ENCODE data around the gene SLX9. TPM values are rescaled to one million over a fixed set of nuclear protein-coding genes. Genes with fewer than 3 reads are reported as not detected.

SLX9 gene
- total RNA-seq, 1 donor from 2014 or later = 83.4 TPM

DNA sequence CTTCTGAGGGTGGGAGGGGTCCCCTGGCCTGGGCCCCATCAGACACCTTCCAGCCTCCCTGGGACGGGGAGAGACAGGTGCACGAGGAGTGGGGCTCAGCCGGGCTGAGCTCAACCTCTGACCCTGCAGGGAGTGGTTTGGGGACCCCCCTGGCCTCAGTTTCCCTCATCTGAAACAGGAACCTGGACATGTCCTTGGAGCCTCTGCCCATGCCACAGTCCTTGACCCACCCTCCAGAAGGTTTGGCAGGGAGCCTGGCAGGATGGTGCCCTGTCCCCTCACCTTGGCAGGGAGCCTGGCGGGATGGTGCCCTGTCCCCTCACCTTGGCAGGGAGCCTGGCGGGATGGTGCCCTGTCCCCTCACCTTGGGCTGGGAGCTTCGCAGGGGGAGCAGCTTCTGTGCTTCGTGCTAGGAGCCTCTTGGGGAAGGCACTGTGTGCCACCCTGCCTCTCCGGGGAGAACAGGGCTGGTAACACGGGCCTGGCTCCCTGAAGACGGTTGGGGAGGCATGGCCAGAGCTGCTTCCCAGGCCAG lies 58.3 kb downstream of the SLX9 start:
- Mint-ChIP-seq H3K9me3 (no peaks in the 10 kb centered on the region), H3K27ac (no peak overlapping the region), H3K36me3 (ENCODE audit: low read depth) (no peaks in the 10 kb centered on the region), H3K4me1 (ENCODE audit: low read depth) (no peaks in the 10 kb centered on the region), H3K4me3 (no peak overlapping the region), H3K27me3 (ENCODE audit: insufficient read depth) (no peaks in the 10 kb centered on the region)
- intact Hi-C loops (cut with micrococcal nuclease) = no loop called here
- DNase-seq (ENCODE audit: low spot score) = no peak

DNA sequence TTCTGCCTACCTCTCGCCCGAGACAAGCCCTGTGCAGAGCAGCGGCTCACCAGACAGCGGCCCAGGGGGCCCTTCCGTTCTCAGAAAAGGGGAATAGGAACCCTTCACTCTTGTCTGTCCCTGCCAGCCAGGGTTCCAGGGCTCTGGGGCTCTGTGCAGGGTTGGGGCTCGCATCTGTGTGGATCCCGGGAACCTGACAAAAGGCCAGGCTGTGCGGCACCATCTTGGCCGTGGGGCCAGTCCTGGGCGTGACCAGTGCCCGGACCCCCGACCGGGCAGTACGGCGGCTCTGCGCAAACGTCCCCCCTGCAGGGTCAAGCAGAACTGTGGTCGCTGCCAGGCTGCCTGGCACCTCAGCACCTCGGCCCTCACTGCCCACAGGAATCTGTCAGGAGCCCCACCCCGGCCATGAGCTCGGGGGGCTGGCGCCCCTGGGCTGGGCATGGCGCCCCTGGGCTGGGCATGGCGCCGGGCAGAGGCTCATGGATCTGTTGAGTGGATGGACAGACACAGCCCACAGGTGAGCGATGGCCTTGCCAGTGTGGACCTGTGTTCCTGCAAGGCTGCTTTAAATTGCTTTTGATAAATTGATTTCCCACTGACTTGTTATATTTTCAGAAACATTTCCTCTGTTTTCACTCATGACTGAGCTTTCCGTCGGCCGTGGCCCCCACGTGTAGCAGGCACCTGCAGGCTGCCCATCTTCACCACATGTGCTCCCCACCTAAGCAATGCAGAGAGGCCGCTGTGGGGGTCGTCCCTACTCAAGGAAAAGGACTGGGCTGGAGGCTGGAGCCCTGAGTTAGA lies 59.0 kb downstream of the SLX9 start:
- no peak for DNase-seq (ENCODE audit: low spot score)
- Mint-ChIP-seq H3K4me3 (no peak overlapping the region), H3K36me3 (ENCODE audit: low read depth) (no peaks in the 10 kb centered on the region), H3K27me3 (ENCODE audit: insufficient read depth) (no peaks in the 10 kb centered on the region), H3K4me1 (ENCODE audit: low read depth) (no peaks in the 10 kb centered on the region), H3K9me3 (no peaks in the 10 kb centered on the region), H3K27ac (no peak overlapping the region)
- intact Hi-C loops (cut with micrococcal nuclease) = no loop called here

DNA sequence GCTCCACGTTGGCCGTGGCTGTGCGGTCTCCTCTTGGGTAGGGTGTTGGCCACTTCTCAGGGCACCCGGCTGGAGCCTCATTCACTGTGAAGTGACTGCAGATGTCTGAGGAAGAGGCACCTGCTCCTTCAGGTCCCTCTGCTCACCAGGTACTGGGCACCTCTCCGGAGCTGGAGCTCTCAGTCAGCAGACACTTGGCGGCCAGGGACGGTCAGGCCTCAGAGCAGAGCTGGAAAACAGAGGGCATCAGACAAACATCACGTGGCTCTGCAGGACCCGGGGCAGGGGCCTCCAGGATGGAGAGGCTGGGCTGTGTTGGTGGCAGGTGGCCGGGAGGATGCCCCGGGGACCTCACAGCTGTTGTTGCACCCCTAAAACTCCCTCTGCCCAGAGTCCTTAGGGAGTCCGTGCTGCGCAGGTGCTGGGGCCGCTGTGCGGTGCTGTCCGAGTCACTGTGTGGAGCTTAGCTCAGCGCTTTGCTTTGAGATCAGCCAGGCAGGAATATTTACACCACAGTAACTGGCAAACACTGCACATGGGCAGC lies 59.7 kb downstream of the SLX9 start:
- Mint-ChIP-seq H3K36me3 (ENCODE audit: low read depth) (no peaks in the 10 kb centered on the region), H3K4me3 (no peak overlapping the region), H3K27me3 (ENCODE audit: insufficient read depth) (no peaks in the 10 kb centered on the region), H3K4me1 (ENCODE audit: low read depth) (no peaks in the 10 kb centered on the region), H3K9me3 (no peaks in the 10 kb centered on the region), H3K27ac (no peak overlapping the region)
- no peak for DNase-seq (ENCODE audit: low spot score)
- intact Hi-C loops (cut with micrococcal nuclease) = no loop called here

DNA sequence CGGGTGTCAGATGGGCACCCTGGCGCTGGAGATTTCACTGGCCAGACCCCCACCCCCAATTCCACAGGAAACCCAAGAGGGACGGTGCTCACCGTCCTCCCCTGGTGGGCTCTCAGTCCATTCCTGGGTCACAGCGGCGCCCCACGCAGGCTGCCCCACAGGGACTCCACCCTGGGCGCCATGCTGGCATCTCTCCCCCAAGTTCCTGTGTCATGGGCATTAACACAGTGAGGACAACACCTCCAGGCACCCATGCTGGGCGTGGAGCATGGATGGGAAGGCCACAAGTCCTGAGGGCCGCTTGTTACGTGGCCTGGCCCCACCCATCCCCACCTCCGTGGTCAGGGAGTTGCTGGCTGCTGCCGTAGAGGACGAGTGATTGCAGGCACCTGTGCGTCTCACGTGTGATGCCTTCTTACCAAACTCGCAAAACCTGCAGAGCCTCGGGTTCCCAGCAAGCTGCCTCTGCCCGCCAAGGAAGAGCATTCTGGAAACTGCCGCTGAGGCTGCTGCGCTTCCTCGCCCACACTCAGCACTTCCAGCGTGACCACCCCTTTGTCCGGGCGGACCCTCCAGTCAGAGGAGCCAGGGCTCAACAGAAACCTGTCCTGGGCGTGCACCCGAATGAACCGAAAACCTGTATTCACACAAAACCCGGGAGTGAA lies 60.3 kb downstream of the SLX9 start:
- intact Hi-C loops (cut with micrococcal nuclease) = no loop called here
- Mint-ChIP-seq H3K4me1 (ENCODE audit: low read depth) (no peaks in the 10 kb centered on the region), H3K9me3 (no peaks in the 10 kb centered on the region), H3K36me3 (ENCODE audit: low read depth) (no peaks in the 10 kb centered on the region), H3K27me3 (ENCODE audit: insufficient read depth) (no peaks in the 10 kb centered on the region), H3K27ac (no peak overlapping the region), H3K4me3 (no peak overlapping the region)
- no peak for DNase-seq (ENCODE audit: low spot score)

DNA sequence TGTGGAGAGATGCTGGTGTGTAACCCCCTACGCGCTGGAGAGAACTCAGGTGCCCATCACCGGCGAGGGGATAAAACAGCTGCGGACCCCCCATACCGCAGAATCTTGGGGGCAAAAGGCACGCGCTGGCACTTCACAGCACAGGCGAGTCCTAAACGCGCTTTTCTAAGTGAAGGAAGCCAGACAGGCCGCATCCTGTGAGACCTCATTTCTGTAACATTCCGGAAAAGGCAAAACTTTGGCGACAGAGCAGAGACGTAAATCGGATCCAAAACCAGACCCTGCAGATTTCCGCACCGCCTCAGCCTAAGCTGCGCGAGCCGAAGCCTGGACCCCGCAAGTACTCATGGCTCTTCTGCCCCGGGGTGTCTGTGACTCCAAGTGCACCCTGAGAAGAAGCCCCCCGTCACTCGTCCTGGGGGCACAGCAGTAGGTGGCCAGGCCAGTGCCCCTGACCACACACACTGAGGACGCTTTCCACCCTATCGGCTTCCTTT lies 60.9 kb downstream of the SLX9 start:
- no peaks in the 10 kb centered on the region for H3K4me1 Mint-ChIP-seq (ENCODE audit: low read depth)
- no peak for DNase-seq (ENCODE audit: low spot score)
- H3K9me3 Mint-ChIP-seq = no peaks in the 10 kb centered on the region
- H3K27ac Mint-ChIP-seq = no peak overlapping the region
- intact Hi-C loops (cut with micrococcal nuclease) = no loop called here
- no peaks in the 10 kb centered on the region for H3K27me3 Mint-ChIP-seq (ENCODE audit: insufficient read depth)
- no peaks in the 10 kb centered on the region for H3K36me3 Mint-ChIP-seq (ENCODE audit: low read depth)
- no peak overlapping the region for H3K4me3 Mint-ChIP-seq

DNA sequence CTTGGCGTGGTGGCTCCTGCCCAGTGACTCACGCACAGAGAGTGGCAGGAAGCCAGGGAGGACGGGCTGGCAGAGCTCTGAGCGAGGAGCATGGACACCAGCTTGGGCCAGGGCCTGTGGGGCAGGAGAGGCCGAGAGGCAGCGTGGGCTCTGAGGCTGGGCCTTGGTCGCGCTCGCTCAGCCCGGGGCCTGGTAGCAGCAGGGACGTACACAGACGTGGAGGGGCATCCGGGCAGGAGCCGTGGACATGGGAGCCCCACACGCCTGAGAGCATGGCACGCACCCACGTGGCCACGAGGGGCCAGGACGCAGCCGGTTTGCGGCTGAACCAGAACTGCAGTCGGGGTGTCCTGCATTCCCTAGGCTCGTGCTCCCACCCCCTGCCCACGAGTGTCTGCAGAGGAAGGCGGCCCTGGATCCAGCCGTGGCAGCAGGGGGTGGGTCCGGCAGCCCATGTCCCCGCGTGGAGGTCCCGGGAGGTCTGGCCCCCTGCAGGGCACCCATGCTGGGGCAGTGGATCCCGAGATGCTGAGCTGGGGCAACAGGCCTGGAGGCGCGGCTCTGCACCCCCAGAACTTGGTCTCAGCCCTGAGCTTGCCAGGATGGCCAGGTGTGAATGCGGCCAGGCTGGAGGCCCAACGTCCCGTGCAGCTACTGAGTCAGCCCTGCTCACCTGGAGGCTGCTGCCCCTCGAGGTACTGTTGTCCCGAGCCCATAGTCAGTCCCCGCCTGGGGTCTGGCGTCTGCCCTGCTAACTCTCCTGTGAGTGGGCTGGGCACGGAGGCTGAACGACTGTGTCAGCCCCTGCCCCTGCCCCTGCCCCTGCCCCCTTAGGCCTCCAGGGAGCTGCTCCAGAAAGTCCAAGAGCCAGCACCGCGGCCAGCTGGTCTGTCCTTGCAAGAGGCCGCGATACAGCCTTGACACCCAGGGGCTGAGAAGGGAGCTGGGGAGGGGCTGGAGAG lies 61.6 kb downstream of the SLX9 start:
- intact Hi-C loops (cut with micrococcal nuclease) = no loop called here
- no peak overlapping the region for H3K27ac Mint-ChIP-seq
- no peak for DNase-seq (ENCODE audit: low spot score)
- no peaks in the 10 kb centered on the region for H3K4me1 Mint-ChIP-seq (ENCODE audit: low read depth)
- no peak overlapping the region for H3K4me3 Mint-ChIP-seq
- no peaks in the 10 kb centered on the region for H3K36me3 Mint-ChIP-seq (ENCODE audit: low read depth)
- no peaks in the 10 kb centered on the region for H3K9me3 Mint-ChIP-seq
- H3K27me3 Mint-ChIP-seq (ENCODE audit: insufficient read depth) = no peaks in the 10 kb centered on the region

DNA sequence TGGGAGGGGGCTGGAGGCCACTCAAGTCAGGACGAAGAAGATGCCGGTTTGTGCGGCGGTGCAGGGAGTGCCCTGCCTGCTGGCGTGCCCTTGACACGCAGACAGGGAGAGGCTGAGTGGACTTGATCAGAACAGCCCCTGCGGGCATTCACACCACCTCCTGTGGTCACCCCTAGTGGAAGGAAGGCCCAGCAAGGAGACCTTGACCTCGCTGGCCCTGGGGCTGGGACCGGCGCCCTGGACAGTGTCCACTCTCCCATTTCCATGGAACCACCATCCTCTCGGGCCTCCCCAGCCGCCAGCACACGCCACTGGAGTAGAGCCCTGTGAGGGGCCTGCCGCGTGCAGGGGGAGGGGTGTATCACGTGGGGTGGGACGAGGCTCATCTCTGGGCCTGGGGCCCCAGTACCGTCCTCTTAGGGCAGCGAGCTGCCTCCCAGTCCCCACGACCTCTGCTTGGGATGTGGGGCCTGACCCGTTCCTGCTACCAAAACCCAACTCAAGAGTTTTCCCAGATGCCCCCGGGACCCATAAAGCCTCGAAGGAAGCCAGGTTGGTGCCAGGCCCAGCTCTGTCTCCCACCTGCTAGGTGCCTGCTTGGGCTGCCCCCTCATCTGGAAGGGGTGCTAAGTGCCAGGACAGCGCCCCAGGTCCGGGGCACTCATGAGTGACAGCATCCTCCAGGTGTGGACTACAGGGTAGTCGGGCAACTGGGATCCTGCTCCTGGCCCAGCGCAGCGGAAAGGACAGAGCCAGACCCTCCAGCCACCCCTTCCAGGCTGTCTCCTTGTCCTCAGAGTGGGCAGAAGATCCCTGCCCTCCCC lies 62.8 kb downstream of the SLX9 start:
- peaks cover 10% of the 10 kb centered on the region for H3K27me3 Mint-ChIP-seq (ENCODE audit: insufficient read depth)
- intact Hi-C loops (cut with micrococcal nuclease) = no loop called here
- H3K36me3 Mint-ChIP-seq (ENCODE audit: low read depth) = no peaks in the 10 kb centered on the region
- no peaks in the 10 kb centered on the region for H3K4me1 Mint-ChIP-seq (ENCODE audit: low read depth)
- H3K4me3 Mint-ChIP-seq = no peak overlapping the region
- H3K27ac Mint-ChIP-seq = no peak overlapping the region
- H3K9me3 Mint-ChIP-seq = no peaks in the 10 kb centered on the region
- DNase-seq (ENCODE audit: low spot score) = no peak

DNA sequence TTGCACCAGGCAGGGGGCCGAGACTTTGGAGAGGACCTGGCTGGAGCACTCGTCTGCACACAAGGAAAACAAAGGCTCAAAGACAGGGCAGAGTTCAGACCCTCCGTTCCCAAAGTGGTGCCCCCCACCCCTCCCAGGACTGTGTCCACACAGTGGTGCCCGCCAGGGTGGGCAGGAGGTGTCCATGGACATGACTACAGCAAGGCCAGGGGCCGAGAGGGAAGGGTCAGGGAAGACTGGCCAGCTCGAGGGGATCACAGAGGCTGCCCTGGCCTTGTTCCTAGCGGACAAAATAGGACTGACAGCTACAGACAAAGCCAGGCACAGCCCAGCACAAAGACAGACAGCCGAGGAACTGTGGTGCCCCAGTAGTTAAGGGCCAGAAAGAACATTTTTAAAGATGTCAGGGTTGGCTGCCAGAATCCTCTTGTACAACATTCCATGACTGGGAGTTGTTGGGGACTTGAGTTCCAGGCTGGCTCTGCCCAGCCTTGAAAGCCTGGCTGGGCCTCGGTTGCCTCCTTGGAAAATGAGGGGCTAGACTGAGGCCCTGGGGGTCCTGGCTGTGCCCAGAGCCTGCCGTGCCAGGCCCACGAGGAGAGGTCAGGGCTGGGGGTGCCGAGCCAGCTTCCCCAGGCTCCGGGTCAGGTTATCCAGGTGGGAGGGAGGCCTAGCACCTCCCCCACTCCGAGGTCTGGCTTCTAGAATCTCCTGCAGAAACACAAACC lies 63.7 kb downstream of the SLX9 start:
- DNase-seq (ENCODE audit: low spot score) = no peak
- Mint-ChIP-seq H3K27ac (no peak overlapping the region), H3K27me3 (ENCODE audit: insufficient read depth) (peaks cover 14% of the 10 kb centered on the region), H3K9me3 (no peaks in the 10 kb centered on the region), H3K36me3 (ENCODE audit: low read depth) (no peaks in the 10 kb centered on the region), H3K4me1 (ENCODE audit: low read depth) (no peaks in the 10 kb centered on the region), H3K4me3 (no peak overlapping the region)
- intact Hi-C loops (cut with micrococcal nuclease) = no loop called here

DNA sequence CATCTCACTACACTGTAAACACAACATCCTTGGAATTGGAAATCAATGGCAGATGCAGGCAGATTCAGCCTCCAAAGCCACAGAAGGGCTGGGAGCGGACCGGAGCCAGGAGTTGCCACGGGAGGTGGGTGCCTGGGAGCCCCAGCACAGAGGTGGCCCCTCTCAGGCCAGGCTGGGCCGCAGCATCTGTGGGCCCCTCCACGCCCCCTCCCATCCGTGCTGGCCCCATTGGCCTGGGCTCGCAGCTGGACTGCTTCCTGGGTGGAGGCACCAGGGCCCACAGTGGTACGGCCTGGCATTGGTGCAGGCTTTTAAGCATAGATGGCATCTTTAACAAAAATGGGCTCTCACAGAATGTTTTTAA lies 64.2 kb downstream of the SLX9 start:
- no peaks in the 10 kb centered on the region for H3K9me3 Mint-ChIP-seq
- DNase-seq (ENCODE audit: low spot score) = no peak
- no peaks in the 10 kb centered on the region for H3K36me3 Mint-ChIP-seq (ENCODE audit: low read depth)
- intact Hi-C loops (cut with micrococcal nuclease) = no loop called here
- H3K27ac Mint-ChIP-seq = no peak overlapping the region
- H3K27me3 Mint-ChIP-seq (ENCODE audit: insufficient read depth) = peaks cover 20% of the 10 kb centered on the region
- H3K4me3 Mint-ChIP-seq = no peak overlapping the region
- H3K4me1 Mint-ChIP-seq (ENCODE audit: low read depth) = no peaks in the 10 kb centered on the region

DNA sequence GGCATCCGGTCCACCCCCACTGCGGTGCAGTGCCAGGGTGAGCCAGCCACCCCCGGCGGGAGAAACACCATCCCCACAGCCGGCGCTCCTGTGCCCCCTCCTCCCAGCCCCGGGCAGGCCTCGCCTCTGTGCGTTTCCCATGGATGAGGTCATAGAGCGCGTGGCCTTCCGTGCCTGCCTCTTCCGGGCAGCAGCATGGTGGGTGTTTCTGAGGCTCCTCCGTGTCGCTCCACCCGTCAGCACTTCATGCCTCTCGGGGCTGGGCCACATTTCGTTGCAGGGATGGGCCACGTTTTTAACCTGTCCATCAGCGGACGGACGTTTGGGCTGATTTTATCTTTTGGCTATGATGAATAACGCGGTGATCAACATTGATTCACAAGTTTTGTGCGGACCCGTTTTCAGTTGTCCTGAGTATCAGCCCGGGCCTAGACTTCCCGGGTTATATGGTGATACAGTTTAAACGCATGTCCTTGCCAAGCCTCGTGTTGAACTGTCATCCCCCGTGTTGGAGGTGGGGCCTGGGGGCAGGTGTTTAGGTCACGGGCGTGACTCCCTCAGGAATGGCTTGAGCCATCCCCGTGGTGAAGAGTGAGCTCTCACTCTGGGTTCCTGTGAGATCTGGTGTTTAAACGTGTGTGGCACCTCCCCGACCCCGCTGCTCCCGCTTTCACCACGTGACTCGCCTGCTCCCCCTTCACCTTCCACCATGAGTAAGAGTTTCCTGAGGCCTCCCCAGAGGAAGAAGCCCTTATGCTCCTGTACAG lies 64.8 kb downstream of the SLX9 start:
- no peak overlapping the region for H3K27ac Mint-ChIP-seq
- H3K27me3 Mint-ChIP-seq (ENCODE audit: insufficient read depth) = peaks cover 25% of the 10 kb centered on the region
- no peaks in the 10 kb centered on the region for H3K36me3 Mint-ChIP-seq (ENCODE audit: low read depth)
- H3K4me3 Mint-ChIP-seq = no peak overlapping the region
- DNase-seq (ENCODE audit: low spot score) = no peak
- intact Hi-C loops (cut with micrococcal nuclease) = no loop called here
- H3K9me3 Mint-ChIP-seq = no peaks in the 10 kb centered on the region
- no peaks in the 10 kb centered on the region for H3K4me1 Mint-ChIP-seq (ENCODE audit: low read depth)

DNA sequence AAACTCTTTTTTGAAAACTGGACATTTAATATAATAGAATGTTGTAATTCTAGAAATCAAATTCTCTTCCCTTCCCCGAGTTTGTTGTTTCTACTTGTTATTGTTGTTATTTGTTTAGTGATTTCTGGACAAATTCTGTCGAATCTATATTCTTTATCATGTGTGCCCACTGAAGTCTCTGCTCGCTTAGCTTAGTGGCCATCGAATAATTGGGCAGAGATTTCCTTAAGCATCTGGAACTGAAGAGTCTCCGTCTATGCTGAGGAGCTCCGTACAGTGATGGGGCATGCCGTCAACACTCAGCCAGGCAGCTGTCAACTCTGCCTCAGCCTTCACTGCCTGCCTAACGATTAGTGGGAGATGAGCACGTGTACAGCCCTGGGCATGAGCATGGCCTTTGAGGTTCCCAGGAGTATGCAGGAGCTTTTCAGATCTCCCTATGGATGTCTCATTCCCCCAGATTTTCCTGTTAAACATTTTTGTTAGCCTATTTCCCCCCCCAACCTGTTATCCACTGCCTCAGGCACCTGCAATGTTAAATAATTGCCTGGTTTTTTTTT lies 66.8 kb downstream of the SLX9 start:
- Mint-ChIP-seq H3K36me3 (ENCODE audit: low read depth) (no peaks in the 10 kb centered on the region), H3K9me3 (no peaks in the 10 kb centered on the region), H3K27me3 (ENCODE audit: insufficient read depth) (peaks cover 34% of the 10 kb centered on the region), H3K4me3 (no peak overlapping the region), H3K4me1 (ENCODE audit: low read depth) (no peaks in the 10 kb centered on the region), H3K27ac (no peak overlapping the region)
- intact Hi-C loops (cut with micrococcal nuclease) = no loop called here
- DNase-seq (ENCODE audit: low spot score) = no peak
